Upper lobe of left lung (tissue), 6 donors: ENCODE results near the gene NCR2. TPM values are rescaled to one million over a fixed set of nuclear protein-coding genes. Genes with fewer than 3 reads are reported as not detected.

Experiments
- ATAC-seq, 2 donors: fragments of 200-7000 bp; cut with Tn5 transposase; one replicate each; pipeline ENCODE4 v1.9.1; 2022; ENCODE audit warnings: mild to moderate bottlenecking in 2 of 2, moderate library complexity in 2 of 2; ENCODE audit not compliant: low FRiP score in 2 of 2
- DNase-seq, 2 donors: peaks; one replicate each; pipeline ENCODE4 v3.0.0-alpha.2; 2019 to 2020
- H3K27ac ChIP-seq, 4 donors: fragments of 200-600 bp; sonication (generic); one replicate each; pipeline ENCODE4 v1.5.1; 2016 to 2019
- H3K27me3 ChIP-seq, 4 donors: fragments of 200-600 bp; sonication (generic); one replicate each; pipeline ENCODE4 v1.5.1; 2017 to 2019
- H3K36me3 ChIP-seq, 4 donors: fragments of 200-600 bp; sonication (generic); one replicate each; pipeline ENCODE4 v1.5.1; 2016 to 2019
- H3K4me1 ChIP-seq, 4 donors: fragments of 200-600 bp; sonication (generic); one replicate each; pipeline ENCODE4 v1.5.1; 2018 to 2019
- H3K4me3 ChIP-seq, 4 donors: fragments of 200-600 bp; sonication (generic); one replicate each; pipeline ENCODE4 v1.5.1; 2017 to 2019; ENCODE audit warnings: mild to moderate bottlenecking in 2 of 4, moderate library complexity in 1 of 4
- H3K9me3 ChIP-seq, 4 donors: fragments of 200-600 bp; sonication (generic); one replicate each; pipeline ENCODE4 v1.5.1; 2018 to 2019
- CTCF ChIP-seq, 6 experiments: fragments of 450-650 bp in 4 of 6; fragments of 200-600 bp in 2 of 6; sonication (generic) in 2 of 6; IDR thresholded peaks; one replicate each; pipeline ENCODE4 v1.5.1; 2016 to 2019; ENCODE audit warnings: antibody characterized with exemption in 6 of 6
- EP300 ChIP-seq, 4 donors: sonication (generic); formaldehyde crosslinking; IDR thresholded peaks; one replicate each; pipeline ENCODE4 v1.5.1; 2017; ENCODE audit warnings: antibody characterized with exemption in 4 of 4, control low read depth in 2 of 4
- POLR2A ChIP-seq, 4 donors: fragments of 450-650 bp; IDR thresholded peaks; one replicate each; pipeline ENCODE4 v1.5.1; 2016 to 2017; ENCODE audit warnings: antibody characterized with exemption in 4 of 4, mild to moderate bottlenecking in 2 of 4
- POLR2AphosphoS5 ChIP-seq, 2 donors: sonication (generic); formaldehyde crosslinking; IDR thresholded peaks; one replicate each; pipeline ENCODE4 v1.5.1; 2017; ENCODE audit warnings: antibody characterized with exemption in 2 of 2
- WGBS, 2 donors: methylation state at CpG; one replicate each; pipeline ENCODE4 v1.1.5; 2017 to 2018; 5-methylcytosine and 5-hydroxymethylcytosine counted together
- total RNA-seq, 6 donors: library from RNA; depleted of rRNA in 4 of 6; stranded (reverse); fragments of >200 nt in 4 of 6; gene quantifications; one replicate each; pipeline versions ENCODE4 v1.1.0 to v1.2.1, GENCODE V29; 2016 to 2021
- donor health status: DM: no; HTN: no; CAD: no; lungs with moderate emphysema.
- donor health status: DM: no; HTN: yes; CAD: no; lungs with severe emphysema.

NCR2 gene
- total RNA-seq, 6 donors from 2014 or later: not detected

GRCh38 chr6:41334482-41335040 lies 847 bp upstream of the NCR2 start:
- DNase-seq (no peak), ATAC-seq (no peak)
- no peak overlapping the region for H3K4me3 ChIP-seq
- WGBS, 2 donors: 56 to 66% methylated on average over 11 of the region's 11 CpGs
- H3K9me3 ChIP-seq: no peaks in the 10 kb centered on the region
- H3K27me3 ChIP-seq: no peaks in the 10 kb centered on the region
- H3K4me1 ChIP-seq: no peaks in the 10 kb centered on the region
- TF ChIP-seq CTCF (IDR thresholded peaks at IDR 0.05): no peak
- no peak for TF ChIP-seq POLR2AphosphoS5 (IDR thresholded peaks at IDR 0.05)
- no peak for TF ChIP-seq EP300 (IDR thresholded peaks at IDR 0.05)
- no peak for TF ChIP-seq POLR2A (IDR thresholded peaks at IDR 0.05)
- no peaks in the 10 kb centered on the region for H3K36me3 ChIP-seq
- no peak overlapping the region for H3K27ac ChIP-seq

DNA sequence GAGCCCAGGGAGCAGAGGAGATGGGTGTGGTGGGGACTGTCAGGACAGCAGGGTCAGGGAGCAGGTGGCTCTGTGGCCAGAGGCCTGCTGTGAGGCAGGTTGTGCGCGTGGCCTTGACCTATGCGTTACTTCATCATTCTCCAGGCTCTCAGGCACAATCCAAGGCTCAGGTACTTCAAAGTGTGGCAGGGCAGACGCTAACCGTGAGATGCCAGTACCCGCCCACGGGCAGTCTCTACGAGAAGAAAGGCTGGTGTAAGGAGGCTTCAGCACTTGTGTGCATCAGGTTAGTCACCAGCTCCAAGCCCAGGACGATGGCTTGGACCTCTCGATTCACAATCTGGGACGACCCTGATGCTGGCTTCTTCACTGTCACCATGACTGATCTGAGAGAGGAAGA lies 535 bp downstream of the NCR2 start:
- Histone ChIP-seq H3K27ac (no peak overlapping the region), H3K36me3 (no peaks in the 10 kb centered on the region), H3K9me3 (no peaks in the 10 kb centered on the region), H3K4me3 (no peak overlapping the region), H3K4me1 (no peaks in the 10 kb centered on the region), H3K27me3 (no peaks in the 10 kb centered on the region)
- no peak for ATAC-seq
- no peak for DNase-seq
- TF ChIP-seq EP300 (IDR thresholded peaks at IDR 0.05) (no peak), POLR2A (IDR thresholded peaks at IDR 0.05) (no peak), POLR2AphosphoS5 (IDR thresholded peaks at IDR 0.05) (no peak), CTCF (IDR thresholded peaks at IDR 0.05) (no peak)
- WGBS, 2 donors: 87% methylated on average over 11 of the region's 11 CpGs; no CpG with 5 or more reads in 1 of the 2 donors

DNA sequence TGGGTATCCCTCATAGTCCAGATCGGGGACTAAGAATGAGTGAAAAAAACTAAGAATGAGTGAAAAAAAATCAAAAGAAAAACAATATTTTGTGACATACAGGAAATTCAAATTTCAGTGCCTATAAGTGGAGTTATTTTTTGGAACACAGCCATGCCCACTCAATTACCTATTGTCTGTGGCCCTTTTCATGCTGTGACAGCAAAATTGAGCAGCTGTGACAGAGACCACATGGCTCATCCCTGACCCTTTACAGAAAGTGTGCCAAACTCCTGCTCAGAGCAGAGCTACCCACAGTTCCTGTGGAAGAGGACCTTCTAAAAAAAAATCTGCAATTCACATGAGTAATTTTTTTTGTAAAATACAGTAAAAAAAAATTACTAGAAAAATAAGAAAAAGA lies 1.4 kb downstream of the NCR2 start:
- H3K36me3 ChIP-seq: no peaks in the 10 kb centered on the region

DNA sequence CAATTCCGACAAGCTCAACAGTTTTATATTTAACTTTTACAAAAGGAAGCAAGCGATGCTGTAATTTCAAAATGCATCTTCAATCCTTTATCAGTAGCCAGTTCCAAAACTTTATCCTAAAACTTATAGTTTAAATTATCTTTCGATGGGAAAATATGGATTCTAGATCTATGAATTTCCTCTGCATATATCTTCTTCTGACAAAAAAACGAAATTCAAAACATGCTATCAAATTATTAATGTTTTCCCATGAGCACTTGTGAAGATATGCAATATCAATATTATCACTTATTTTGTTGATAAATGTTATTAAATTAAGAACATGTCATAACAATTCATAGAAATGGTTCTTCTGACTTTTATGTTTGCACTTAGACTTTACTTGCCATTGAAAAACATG lies 2.3 kb downstream of the NCR2 start:
- H3K36me3 ChIP-seq: no peaks in the 10 kb centered on the region
- H3K27ac ChIP-seq: no peak overlapping the region
- no peak for ATAC-seq
- H3K27me3 ChIP-seq: no peaks in the 10 kb centered on the region
- DNase-seq: no peak
- WGBS, 2 donors: 77 to 80% methylated on average over 4 of the region's 4 CpGs
- H3K4me1 ChIP-seq: no peaks in the 10 kb centered on the region
- TF ChIP-seq EP300 (IDR thresholded peaks at IDR 0.05): no peak
- no peak for TF ChIP-seq CTCF (IDR thresholded peaks at IDR 0.05)
- no peak for TF ChIP-seq POLR2AphosphoS5 (IDR thresholded peaks at IDR 0.05)
- TF ChIP-seq POLR2A (IDR thresholded peaks at IDR 0.05): no peak
- no peaks in the 10 kb centered on the region for H3K9me3 ChIP-seq
- H3K4me3 ChIP-seq: no peak overlapping the region

More for the DNA sequence above, 1.4 kb downstream of the NCR2 start:
- no peak for DNase-seq
- H3K4me3 ChIP-seq: no peak overlapping the region
- WGBS, 2 donors: 87 to 92% methylated on average over 1 of the region's 1 CpG
- H3K27ac ChIP-seq: no peak overlapping the region
- no peaks in the 10 kb centered on the region for H3K4me1 ChIP-seq
- ATAC-seq: no peak
- no peaks in the 10 kb centered on the region for H3K9me3 ChIP-seq
- no peak for TF ChIP-seq EP300 (IDR thresholded peaks at IDR 0.05)
- TF ChIP-seq CTCF (IDR thresholded peaks at IDR 0.05): no peak
- no peak for TF ChIP-seq POLR2AphosphoS5 (IDR thresholded peaks at IDR 0.05)
- TF ChIP-seq POLR2A (IDR thresholded peaks at IDR 0.05): no peak
- no peaks in the 10 kb centered on the region for H3K27me3 ChIP-seq

- DNase-seq: no peak
Observed at GRCh38 chr6:41338659-41339058, 3.3 kb downstream of the NCR2 start.

More at GRCh38 chr6:41338659-41339058, 3.3 kb downstream of the NCR2 start:
- no peaks in the 10 kb centered on the region for H3K9me3 ChIP-seq
- TF ChIP-seq POLR2AphosphoS5 (IDR thresholded peaks at IDR 0.05): no peak
- no peak for TF ChIP-seq CTCF (IDR thresholded peaks at IDR 0.05)
- no peak for ATAC-seq
- no peak overlapping the region for H3K4me3 ChIP-seq
- 64 to 67% methylated on average over 4 of the region's 4 CpGs for WGBS, 2 donors
- no peaks in the 10 kb centered on the region for H3K4me1 ChIP-seq
- no peaks in the 10 kb centered on the region for H3K36me3 ChIP-seq
- H3K27ac ChIP-seq: no peak overlapping the region
- H3K27me3 ChIP-seq: no peaks in the 10 kb centered on the region
